Activated T-helper 1 cell treated with Interleukin-2 at 50 U/mL for 16 hours (primary cell): ENCODE results near the gene RNF121.

Experiments used
- DNase-seq: peaks from one replicate; pipeline ENCODE4 v3.0.0-alpha.2; 2020; ENCODE audit warnings: low read depth

The RNF121 gene

DNA sequence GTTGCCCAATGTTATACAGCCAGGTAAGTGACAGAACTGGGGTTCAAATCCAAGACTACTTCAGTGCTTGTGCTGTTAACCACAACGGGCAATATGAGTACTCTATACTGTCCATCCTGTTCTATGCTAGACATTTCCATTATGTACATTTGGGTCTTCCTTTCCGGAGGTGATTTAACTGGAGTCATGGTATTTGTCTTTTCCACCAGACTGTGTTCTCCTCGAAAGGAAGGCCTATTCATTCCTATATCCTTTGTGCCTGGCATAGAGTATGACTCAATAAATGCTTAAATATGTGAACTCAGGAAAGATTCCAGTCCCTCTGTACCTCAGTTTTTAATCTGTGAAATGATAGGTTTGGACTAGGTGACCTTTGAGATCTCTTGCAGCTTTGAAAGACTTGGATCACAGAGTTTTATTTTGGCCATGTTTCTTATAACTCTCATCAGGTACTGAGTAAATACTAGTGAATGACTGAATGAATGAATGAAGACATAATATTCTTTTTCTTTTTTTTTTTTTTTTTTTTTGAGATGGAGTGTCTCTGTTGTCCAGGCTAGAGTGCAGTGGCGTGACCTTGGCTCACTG lies 6.6 kb downstream of the RNF121 start:
- DNase-seq, result no peak

DNA sequence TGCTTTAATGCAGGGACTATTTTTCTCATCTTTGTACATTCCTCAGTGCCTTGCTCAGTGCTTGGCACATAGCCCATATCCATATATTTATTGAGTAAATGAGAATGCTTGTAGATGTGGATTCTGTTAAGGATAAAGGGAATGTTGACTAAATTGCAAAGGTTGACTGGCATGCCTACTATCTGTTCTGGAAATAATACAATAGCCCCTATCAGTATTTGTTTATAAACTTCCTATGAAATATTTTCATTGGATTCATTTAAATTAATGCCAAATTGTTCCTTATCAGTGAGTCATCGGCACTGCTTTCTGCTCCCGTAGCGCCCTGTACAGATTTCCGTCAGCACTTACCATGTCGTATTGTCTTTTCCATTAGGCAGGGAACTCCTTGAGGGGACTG lies 8.0 kb downstream of the RNF121 start:
- DNase-seq, result no peak

DNA sequence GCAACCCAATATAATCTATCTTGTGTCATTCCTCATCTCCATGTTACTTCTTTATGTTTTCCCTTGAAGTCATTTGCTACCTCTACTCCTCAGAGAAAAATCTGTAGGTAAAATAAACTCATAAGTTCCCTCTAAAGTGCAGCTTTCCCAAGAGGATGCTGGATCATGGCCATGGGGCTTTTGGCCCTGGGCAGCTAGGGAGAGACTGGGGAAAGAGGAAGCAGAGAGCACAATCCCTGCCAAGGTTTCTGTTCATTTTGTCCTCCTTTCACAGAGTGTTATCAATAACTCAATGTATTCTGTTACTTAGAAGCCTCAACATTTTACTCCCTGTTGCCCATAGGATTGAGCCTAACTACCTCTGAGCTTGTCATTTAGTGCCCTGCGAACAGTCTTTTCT lies 9.0 kb downstream of the RNF121 start:
- DNase-seq, result no peak

DNA sequence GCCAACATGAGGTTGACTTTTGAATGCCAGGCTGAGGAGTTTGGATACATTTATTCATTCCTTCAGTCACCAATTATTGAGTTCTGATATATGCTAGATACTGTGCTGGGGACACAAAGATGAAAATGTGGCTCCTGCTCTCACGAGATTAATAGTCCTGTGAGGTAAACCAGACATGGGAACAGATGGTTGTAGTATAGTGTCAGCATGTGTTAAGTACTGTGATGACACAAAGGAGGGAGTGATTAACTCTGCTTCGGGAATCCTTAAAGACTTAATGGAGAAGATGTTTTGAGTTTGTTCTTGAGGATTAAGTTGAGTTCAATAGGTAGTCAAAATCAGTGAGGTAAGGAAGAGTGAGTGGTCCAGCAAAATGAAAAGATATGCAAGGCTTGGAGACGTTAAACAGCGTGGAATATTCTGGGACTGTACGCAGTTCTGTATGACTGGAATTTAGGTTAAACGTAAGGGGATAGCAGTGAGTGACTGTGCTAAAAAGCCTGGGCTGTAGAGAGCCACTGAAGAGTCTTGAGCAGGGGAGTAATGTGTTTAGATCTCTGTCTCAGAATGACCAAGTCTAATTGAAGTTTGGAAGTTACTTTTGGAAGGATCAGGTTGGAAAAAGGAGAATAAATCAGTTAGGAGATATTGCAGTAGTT lies 11.8 kb downstream of the RNF121 start:
- no peak for DNase-seq

DNA sequence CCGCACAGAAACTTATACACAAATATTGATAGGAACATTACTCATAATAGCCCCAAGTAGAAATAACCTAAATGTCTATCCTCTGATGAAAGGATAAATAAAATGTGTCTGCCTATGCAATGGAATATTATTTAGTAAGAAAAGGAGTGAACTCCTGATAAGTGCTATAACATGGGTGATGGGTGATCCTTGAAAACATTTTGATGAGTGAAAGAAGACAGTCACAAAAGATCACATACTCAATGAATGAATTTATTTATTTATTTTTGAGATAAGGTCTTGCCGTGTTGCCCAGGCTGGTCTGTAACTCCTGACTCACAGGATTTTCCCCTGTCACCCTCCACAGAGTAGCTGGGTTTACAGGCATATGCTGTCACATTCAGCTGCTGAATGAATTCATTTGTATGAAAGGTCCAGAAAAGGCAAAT lies 17.3 kb downstream of the RNF121 start:
- DNase-seq, result no peak

DNA sequence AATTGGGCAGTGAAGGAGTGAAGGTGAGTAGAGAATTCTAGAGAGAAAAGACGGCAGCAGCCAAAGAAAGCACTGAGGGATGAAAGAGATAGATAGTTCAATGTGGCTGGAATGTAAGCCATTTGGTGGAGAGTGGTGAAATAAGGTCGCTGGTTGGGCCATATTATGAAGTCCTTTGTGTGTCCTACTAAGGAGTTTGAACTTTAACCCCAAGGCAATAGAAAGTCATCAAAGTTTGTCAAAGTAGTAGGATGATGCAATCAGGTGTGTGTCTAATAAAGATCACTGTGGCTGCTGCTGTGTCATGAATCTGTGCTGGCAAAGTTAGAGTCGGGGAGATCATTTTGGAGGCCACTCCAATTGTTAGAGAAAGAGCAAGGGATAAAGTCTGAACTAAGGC lies 18.7 kb downstream of the RNF121 start:
- no peak for DNase-seq

DNA sequence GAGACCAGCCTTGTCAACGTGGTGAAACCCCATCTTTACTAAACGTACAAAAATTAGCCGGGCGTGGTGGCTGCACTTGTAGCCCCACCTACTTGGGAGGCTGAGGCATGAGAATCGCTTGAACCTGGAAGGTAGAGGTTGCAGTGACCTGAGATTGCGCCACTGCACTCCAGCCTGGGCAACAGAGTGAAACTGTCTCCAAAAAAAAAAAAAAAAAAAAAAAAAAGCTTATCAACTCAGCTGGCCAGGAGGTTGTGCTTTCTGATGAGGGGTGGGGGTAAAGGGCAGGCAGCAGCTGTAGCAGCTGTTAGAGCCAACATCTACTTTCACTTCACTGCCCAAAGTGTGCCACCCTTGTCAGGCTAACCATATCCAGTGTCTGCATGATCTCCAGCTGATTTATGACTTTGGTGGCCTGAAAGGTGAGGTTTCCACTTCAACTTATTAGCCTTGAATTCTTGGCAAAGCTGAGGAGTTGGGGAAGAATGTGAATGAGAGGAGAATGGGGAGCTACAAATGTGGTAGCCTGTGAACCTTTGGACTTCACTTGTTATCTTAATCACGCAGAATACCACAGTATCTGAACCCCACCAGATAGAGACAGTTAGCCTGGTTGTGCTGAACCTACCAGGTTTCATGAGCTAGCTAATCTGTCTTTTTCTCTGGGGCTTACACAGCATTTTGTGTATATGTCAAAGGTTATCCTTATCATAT lies 19.6 kb downstream of the RNF121 start:
- DNase-seq, result no peak

DNA sequence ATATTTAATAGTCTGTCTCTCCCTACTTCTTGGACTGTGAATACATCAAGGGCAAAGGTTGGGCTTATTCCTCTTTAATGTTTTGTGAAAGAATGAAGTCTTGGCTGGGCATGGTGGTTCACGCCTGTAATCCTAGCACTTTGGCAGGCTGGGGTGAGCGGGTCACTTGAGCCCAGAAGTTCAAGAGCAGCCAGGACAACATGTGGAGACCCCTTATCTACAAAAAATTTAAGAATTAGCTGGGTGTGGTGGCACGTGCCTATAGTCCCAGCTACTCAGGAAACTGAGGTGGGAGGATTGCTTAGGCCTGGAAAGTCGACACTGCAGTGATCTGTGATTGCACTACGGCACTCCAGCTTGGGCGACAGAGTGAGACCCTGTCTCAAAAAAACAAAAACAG lies 20.2 kb downstream of the RNF121 start:
- no peak for DNase-seq

DNA sequence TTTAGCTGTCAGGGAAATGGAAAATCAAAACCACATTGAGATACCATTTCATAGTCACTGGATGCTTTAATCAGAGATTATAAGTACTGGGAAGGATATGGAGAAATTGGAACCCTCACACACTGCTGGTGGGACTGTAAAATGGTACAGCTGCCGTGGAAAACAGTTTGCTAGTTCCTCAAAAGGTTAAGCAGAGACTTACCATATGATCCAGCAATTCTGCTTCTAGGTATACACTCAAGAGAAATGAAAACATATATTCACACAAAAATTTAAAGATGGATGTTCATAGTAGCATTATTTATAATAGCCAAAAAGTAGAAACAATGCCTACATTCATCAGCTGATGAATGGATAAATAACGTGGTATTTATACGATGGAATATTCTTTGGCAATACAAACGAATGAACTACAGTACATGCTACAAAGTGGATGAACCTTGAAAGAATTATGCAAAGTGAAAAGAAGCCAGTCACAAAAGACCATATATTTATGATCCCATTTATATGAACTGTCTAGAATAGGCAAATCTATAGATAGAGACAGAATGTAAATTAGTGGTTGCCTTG lies 23.0 kb downstream of the RNF121 start:
- DNase-seq, result no peak

DNA sequence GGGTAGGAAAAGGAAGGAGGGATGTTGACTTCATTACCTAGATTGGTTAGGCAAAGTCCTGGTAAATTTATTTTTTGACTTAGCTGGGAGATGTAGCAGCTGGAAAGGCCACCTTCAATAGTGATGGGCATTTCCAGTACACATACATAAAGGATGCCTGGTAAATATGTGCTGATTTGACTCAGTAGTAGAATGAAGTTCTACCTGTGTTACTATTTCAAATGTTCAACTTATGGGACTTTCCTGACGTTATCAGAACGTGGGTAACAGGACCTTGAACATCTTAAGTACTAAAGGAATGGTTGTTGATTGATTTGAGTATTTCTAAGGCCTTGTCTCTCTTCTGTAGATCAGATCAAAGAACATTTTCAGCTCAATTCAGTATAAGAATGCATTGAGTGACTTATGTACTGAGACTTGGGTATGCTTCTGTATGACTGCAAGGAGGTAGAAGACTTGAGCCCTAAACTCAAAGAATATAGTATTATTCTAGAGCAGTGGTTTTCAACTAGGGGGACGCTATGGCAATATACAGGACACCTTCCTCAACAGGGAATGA lies 27.1 kb downstream of the RNF121 start:
- no peak for DNase-seq

DNA sequence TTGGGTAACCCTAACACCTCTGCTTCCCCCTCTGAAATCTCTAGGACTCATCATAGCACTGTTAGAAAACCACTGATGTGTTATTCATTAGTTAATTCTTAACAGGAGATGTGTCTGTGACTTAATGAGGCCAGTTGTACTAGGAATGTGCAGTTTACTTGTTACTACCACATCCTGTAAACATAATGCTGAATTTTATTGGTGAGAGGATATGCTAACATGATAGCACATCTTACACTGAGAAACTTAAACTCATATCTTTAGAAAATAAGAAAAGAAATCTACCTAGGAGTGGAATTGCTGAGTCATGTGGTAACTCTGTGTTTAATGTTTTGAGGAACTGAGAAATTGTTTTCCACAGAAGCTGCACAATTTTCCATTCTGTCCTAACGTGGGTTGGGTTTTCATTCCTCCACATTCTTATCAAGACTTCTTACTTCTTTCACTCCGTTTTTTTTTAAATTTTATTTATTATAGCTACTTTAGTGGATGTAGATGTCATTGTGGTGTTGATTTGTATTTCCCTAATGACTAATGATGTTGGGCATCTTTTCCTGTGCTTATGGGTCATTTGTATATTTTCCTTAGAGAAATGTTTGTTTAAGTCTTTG lies 33.7 kb downstream of the RNF121 start:
- DNase-seq, result no peak

DNA sequence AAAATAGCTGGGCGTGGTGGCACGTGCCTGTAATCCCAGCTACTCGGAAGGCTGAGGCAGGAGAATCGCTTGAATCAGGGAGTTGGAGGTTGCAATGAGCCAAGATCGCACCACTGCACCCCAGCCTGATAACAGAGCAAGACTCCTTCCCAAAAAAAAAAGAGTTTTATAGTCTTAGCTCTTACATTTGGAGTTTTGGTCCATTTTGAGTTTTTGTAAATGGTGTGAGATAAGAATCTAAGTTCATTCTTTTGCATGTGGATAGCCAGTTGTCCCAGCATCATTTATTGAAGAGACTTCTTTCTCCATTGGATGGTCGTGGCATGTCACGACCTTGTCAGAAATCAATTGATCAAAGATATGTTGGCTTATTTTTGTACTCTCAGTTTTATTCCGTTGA lies 34.6 kb downstream of the RNF121 start:
- no peak for DNase-seq

DNA sequence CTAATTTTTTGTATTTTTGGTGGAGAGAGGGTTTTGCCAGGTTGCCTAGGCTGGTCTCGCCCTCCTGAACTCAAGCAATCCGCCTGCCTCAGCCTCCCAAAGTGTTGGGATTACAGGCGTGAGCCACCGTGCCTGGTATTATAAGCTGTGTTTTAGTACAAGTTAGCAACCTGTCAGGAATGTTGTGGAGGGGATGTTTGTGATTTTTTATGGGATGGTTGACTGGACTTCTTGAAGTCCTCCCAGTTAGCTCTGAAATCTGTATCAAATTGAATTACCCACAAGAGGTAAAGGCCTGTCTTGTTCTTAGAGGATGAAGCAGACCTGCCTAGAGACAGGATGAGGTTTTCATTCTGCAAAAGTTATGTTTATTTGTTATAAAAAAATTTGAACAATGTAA lies 35.8 kb downstream of the RNF121 start:
- DNase-seq, result no peak

DNA sequence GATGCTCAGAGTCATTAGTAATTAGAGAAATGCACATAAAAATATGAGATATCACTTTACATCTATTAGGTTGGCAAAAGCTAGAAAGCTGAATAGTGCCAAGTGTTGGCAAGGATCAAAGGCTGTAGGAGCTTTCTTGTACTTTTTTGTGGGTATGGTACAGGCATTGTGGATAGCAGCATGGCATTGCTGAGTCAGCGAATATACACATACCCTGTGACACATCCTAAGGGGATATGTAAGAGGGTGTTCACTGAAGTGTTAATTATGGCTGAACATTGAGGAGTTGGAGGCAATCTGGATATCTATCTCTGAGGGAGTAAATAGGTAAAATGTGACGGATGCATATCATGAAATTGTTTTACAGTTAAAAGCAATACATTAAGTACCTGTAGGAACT lies 42.8 kb downstream of the RNF121 start:
- no peak for DNase-seq

DNA sequence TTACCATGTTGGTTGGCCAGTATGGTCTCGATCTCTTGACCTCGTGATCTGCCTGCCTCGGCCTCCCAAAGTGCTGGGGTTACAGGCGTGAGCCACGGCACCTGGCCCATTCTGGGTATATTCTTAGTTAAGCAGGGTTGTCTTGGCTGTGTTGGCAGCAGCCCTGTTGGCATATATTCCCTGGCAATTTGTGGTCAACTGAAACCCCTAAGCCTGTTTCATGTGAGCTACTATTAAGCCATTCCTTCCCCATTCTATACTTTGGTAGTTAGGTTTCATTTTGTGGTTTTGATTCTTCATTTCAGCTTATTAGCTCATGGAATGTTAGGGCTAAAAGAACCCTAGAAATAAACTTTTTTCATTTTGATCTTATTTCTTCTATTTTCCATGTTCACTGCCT lies 47.7 kb downstream of the RNF121 start:
- no peak for DNase-seq

DNA sequence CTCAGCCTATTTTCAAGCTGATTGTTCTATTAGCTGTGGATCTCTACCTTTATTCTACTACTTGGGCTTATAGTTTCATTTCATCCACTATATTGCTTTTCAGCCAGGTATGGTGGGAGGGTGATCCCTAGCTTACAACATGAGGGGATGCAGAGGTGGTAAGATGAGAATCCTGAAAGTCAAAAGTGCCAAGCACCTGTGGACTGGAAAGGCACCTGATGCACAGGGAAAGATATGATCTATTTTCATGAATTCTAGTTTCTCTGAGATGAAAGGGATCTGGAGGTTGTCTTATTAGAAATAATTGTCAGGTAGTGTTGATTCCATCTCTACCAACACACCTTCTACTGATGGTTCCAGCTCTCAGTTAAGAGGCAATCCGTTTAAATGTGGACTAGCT lies 48.2 kb downstream of the RNF121 start:
- DNase-seq, result no peak

DNA sequence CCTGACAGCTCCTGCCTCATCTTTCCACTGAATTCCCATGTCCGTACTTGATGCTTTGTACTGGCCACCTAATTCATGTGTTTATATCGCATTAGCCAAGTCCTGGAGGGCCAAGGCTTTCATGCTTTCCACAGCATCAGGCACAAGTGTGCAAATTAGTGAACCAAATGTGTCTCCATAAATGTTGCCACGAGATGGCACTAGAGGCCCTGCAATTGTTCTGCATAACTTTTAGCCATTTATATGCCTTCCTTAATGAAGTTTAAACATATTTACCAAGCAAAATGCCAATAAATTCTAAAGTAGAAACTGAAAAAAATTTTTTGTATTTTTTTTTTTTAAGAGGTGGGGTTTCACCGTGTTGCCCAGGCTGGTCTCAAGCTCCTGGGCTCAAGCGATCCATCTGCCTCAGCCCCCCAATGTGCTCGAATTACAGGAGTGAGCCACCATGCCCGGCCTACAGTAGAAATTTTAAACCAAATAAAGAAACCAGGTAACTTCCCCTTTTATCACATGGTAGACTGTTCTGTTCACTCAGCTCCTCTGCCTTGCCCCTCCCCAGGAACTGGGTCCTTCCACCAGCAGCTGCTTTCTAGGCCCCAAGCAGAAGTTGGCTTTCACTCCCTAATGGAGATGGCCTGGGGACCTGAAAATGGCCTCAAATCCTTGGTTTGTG lies 49.0 kb downstream of the RNF121 start:
- no peak for DNase-seq

DNA sequence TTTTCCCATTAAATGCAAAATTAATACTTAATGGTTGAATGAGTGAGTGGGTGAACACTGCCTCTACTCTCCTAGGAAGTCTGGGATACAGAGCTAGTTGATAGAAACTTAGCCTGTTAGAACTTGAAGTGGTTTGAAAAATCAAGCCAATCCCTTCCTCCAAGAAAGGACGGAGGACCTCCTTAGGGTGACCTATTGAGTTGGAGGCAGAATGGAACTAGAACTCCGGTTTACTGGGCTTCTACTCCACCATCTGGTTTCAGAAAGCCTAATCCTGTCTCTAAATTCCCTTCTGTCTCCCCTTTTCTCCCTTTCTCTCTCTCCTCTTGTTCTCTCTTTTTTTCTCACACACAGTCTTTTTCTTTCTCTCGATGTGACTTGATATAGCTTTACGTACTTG lies 50.2 kb downstream of the RNF121 start:
- DNase-seq, result no peak

DNA sequence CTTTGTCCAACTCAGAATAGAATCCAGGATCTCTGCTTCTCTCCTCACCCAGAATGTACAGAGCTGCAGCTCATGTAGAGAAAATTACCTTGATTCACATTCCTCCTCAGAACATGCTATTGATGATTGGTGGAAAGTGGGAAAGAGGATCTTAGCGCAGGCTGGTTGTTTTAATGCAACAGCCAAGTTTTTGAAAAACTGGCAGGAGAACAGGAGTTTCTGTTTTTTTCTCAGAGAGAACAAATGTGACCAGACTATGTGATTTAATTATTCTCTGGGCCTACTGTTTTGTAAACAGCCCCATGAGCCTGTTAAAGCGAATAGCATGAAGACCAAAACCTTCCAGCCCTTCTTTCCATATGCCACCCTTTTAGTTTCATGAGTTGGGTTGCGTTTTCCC lies 50.8 kb downstream of the RNF121 start:
- DNase-seq, result no peak

DNA sequence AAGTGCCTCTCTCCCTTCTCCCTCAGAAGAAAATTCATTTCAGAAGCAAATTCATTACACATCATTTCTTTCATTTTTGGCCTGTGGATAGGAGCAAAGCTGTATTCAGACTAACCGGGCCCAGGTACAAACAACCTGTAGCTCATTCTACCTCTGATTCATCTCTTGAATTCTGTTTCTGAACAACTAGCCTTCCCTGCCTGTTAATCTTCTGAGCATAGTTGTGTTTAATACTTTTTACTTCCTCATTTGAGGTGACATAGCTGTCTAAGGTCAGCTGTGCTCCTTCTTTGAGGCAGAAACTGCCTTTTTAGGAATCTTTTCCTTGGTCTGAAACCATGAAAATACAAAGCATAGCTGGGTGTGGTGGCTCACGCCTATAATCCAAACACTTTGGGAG lies 57.3 kb downstream of the RNF121 start:
- DNase-seq, result no peak

DNA sequence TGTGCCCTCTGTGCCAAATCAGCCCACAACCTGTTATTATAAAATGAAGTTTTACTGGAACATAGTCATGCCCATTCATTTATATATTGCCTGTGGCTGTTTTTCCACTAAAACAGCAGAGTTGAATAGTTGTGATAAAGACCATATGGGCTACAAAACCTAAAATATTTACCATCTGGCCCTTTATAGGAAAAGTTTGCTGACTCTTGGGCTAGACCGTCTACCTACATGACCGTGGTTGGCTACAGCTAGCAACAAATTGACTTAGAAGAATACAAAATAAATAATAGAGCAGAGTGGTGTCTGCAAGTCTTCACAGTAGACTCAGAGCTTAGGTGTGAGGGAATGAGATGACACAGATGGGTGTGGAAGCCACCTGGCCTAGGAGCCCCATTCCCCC lies 58.7 kb downstream of the RNF121 start:
- DNase-seq, result no peak

DNA sequence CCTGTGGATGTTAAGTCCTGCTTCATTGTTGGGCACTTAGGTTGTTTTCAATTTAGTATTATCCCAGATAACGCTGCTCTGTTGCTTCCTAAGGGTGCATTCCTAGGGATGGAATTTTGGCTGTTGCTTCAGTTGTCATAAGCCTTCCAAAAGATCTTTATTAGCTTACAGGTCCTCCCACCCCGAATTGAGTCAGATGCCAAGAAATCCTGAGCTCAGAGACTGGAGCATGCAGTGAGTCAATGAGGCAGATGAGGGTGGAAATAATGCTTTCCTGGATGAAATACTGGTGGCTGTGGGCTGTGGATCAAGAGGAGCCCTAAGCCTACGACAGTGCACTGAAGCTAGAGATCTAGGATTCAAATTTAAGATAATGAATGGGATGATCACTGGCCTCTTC lies 59.2 kb downstream of the RNF121 start:
- DNase-seq, result no peak
